ENCODE data around the gene NRN1. TPM values are rescaled to one million over a fixed set of nuclear protein-coding genes. Genes with fewer than 3 reads are reported as not detected.
A peak's percentile ranks its signal among the peaks of the same experiment; 100 is the strongest.

NRN1 gene
- total RNA-seq, 3 donors from 2014 or later, result 8.9 to 81.4 (median 24.6) TPM

DNA sequence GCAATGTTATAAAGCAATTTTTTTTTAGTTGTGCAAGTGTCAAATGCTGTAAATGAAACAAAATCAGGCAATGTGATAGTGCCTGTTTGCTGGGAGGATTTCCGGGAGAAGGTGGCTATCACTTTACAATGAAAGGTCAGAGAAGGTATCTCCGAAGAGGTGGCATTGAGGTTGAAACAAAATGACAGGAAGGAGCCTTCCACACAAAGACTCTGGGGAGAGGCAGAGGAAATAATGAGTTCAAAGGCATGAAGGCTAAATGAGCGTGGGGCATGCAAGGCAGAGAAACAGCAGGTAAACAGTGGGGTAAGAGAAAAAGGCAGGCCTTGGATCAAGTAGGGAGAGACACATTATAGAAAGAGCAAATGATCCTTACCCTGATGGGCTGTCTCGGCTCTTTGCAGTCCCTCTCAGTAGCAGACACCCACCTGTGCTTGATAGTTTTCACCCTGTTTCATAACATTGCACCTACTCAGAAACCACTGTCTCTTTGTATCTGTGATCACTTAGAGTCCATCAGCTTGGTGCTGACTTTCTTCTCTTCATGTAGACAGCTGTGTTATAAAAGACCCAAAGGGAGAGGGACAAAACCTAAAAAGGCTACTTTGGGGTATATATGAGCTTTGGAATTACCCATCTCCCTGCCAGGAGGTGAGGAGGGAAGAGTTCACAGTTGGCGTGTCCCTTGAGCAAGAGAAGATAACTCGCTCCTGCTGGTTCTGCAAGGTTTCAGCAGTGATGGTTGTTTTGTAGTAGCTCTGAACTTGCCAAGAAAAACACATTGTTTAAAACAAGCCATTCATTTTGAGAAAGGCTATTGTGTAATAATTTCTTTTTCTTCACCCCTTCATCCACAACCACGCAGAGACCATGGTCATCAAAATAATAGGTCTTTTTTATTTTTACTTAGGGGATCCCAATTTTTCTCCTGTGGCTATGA, 22.3 kb downstream of the NRN1 start:
- DNase-seq (ENCODE audit: low spot score in 2 of 2), result no peak
- H3K36me3 ChIP-seq, result no peaks in the 10 kb centered on the region
- TF ChIP-seq, protein P1, sequence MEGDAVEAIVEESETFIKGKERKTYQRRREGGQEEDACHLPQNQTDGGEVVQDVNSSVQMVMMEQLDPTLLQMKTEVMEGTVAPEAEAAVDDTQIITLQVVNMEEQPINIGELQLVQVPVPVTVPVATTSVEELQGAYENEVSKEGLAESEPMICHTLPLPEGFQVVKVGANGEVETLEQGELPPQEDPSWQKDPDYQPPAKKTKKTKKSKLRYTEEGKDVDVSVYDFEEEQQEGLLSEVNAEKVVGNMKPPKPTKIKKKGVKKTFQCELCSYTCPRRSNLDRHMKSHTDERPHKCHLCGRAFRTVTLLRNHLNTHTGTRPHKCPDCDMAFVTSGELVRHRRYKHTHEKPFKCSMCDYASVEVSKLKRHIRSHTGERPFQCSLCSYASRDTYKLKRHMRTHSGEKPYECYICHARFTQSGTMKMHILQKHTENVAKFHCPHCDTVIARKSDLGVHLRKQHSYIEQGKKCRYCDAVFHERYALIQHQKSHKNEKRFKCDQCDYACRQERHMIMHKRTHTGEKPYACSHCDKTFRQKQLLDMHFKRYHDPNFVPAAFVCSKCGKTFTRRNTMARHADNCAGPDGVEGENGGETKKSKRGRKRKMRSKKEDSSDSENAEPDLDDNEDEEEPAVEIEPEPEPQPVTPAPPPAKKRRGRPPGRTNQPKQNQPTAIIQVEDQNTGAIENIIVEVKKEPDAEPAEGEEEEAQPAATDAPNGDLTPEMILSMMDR (IDR thresholded peaks at IDR 0.05), result no peak
- no peak for TF ChIP-seq POLR2A (IDR thresholded peaks at IDR 0.05)
- no peak for TF ChIP-seq POLR2AphosphoS5 (IDR thresholded peaks at IDR 0.05)
- no peak overlapping the region for H3K27ac ChIP-seq
- intact Hi-C loops (cut with DNase I; ENCODE audit: low total_unique reads), result no loop called here
- no peaks in the 10 kb centered on the region for H3K27me3 ChIP-seq
- no peaks in the 10 kb centered on the region for H3K4me1 ChIP-seq
- no peaks in the 10 kb centered on the region for H3K9me3 ChIP-seq
- H3K4me3 ChIP-seq, result no peak overlapping the region

DNA sequence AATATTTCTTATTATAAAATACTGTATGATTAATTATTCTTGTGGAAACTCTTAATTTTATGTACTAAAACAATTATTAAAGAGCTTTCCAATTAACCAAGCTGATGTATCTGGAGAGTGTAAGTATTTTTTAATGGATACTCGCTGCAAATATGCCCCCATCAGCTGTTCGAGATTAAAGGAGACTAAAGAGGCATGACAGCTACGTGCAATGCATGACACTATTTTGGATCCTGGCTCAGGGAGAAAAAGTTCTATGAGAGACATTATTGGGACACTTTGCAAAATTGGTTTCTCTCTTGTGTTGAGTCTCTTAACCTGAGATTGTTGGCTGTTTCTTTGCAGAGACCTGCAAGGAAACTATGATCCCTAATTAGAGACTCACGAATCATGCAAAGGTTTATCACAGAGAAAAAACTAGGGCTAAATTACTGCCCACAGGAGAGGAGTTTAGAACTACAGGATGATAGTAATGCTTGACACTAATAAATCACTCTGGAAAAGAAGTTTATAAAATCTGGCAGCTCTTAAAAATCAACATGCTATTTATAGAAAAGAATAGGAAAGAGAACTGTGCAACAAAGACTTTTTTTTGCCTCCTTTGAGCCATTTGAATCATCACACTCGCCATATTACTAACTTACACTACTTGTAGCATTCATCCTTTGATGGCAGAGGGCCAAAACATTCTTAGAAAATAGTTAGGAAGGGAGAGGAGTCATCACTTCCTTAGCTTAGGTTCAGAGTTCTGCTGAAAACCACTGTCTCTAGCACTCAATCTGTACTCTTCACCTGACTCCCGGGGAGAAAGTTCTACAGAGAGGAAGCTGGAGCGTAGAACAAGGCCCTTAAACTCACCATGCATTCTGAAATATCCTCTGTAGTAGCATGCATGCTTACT, 25.3 kb downstream of the NRN1 start:
- no peak for TF ChIP-seq POLR2A (IDR thresholded peaks at IDR 0.05)
- no peak for TF ChIP-seq POLR2AphosphoS5 (IDR thresholded peaks at IDR 0.05)
- TF ChIP-seq, protein P1 (IDR thresholded peaks at IDR 0.05), result no peak
- Histone ChIP-seq H3K4me1 (no peaks in the 10 kb centered on the region), H3K27me3 (no peaks in the 10 kb centered on the region), H3K36me3 (no peaks in the 10 kb centered on the region), H3K9me3 (no peaks in the 10 kb centered on the region), H3K27ac (no peak overlapping the region), H3K4me3 (no peak overlapping the region)
- intact Hi-C loops (cut with DNase I; ENCODE audit: low total_unique reads), result no loop called here
- DNase-seq (ENCODE audit: low spot score in 2 of 2), result no peak

DNA sequence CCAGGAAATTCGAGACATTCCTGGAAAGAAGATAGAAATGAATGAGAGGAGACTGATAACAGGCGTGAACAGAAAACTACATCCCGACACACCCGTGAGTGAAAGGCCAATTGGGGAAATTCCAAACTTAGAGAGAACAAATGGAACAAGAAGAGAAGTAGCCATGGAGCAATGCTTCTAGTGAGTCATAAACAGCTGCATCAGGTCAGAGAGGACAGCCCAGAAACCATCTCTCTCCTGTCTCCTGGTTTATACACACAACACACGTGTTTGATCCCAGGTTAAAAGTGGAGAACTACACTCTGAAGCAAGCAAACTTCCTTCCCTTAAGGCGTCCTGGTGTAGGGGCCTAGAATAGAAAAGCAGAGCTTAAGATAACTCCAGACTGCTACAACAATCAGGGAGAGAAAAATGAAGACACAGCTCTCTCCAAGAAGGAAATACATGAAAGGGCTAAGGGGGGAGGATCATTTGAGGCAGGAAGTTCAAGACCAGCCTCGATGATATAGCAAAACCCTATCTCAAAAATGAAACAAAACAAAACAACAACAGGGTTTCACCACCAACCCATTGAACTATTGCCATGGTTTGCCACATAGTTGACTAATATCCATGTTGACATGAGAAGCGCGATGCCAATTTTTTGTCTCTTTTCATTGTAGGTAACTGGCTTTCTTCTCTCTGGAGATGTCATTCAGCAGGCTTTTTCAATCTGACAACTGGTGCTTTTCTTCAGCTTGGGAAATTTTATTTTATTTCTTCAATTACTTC, 26.9 kb downstream of the NRN1 start:
- Histone ChIP-seq H3K4me1 (no peaks in the 10 kb centered on the region), H3K27me3 (no peaks in the 10 kb centered on the region), H3K36me3 (no peaks in the 10 kb centered on the region), H3K27ac (no peak overlapping the region), H3K9me3 (no peaks in the 10 kb centered on the region), H3K4me3 (no peak overlapping the region)
- intact Hi-C loops (cut with DNase I; ENCODE audit: low total_unique reads), result no loop called here
- peak in 1 of 3 donors; percentile 49 for TF ChIP-seq POLR2AphosphoS5 (IDR thresholded peaks at IDR 0.05)
- TF ChIP-seq, protein P1 (IDR thresholded peaks at IDR 0.05), result no peak
- TF ChIP-seq POLR2A (IDR thresholded peaks at IDR 0.05), result no peak
- DNase-seq (ENCODE audit: low spot score in 2 of 2), result no peak

DNA sequence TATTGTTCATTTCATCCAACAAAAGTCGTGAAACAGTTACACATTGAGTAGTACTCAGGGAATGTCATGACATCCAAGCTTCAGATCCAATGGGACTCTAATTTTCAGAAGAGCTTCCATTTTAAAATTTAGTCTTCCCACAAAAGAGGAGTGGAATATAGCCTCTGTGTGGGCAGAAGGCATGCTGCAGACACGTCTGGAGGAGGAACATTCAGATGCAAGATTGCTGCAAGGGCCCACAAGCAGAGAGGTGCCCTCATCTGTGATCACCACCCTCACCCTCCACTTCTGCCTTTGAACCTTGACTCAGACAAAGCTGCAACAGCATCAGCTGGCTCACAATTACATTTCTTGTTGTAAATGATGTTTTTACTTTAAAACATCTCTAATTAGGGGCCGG, 29.9 kb downstream of the NRN1 start:
- Histone ChIP-seq H3K27ac (no peak overlapping the region), H3K27me3 (no peaks in the 10 kb centered on the region), H3K36me3 (no peaks in the 10 kb centered on the region), H3K4me3 (no peak overlapping the region), H3K9me3 (no peaks in the 10 kb centered on the region), H3K4me1 (no peaks in the 10 kb centered on the region)
- no peak for DNase-seq (ENCODE audit: low spot score in 2 of 2)
- TF ChIP-seq, protein P1 (IDR thresholded peaks at IDR 0.05), result no peak
- TF ChIP-seq POLR2AphosphoS5 (IDR thresholded peaks at IDR 0.05), result no peak
- TF ChIP-seq POLR2A (IDR thresholded peaks at IDR 0.05), result no peak
- intact Hi-C loops (cut with DNase I; ENCODE audit: low total_unique reads), result no loop called here
